ENCODE results near the gene FABP2.
"Not testable (repeated sequence)": the region's sequence is repeated elsewhere in the genome, so short reads cannot be mapped to it uniquely, and the experiment has no call there.

The FABP2 gene

DNA sequence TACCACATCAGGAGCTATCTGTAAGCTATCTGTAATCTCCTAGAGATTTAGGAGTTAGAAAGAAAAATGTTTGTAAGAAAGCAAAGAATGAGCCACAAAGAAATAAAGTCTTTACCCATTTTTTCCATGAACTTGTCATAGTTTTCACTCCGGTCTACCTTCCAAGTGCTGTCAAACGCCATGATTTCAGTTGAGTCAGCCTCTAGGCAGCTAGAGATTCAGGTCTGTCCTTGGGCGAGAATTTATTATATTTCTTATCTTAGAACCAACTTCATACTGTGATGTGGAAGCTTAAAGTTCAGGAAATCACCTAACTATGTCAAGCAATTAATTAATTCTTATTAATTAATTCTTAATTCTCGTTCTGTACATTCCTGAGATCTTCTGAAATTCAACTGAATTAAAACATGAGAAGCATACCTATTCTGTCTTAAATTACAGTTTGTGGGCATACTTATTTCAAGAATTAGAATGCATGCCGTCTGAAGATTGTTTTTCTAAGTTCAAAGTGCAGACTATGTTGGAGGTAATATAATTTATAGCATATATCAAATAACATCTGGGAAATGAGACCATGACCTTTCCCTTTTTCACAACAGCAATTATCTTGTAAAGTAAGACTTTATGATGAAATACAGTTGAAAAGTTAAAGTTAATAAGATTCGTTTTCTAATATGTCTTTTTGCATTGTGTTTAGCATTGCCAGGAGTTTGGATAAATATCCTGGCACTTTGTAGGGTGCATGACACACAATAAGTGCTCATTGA lies at the start of gene FABP2:
TSS of gene FABP2 (minus strand) at position 218 of the 767 bp plus-strand sequence. CDS start at position 182, 36 bp downstream.
- DNase-seq (ENCODE audit: low spot score), result no peak

GRCh38 chr4:119370951-119371683 lies 49.2 kb upstream of the FABP2 start:
- DNase-seq (ENCODE audit: low spot score), result not testable (repeated sequence)

DNA sequence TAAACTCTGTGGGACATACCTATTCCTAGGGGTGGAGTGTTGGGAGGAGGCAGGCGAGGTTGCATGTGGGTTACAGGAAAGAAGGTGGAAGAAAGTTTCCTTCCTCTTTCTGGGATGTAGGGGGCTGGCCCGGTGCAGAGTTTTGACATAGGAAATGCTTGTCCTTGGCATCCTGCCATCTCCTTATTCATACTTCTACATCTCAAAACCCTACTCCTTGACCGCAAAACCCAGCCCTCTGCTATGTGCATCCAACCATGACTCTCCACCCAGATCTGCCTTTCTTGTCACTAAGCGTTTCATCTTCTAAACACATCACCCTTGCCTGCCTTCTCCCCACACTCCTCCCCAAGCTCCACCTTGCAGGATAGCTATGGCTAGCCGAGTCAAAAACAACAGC lies 48.5 kb upstream of the FABP2 start:
- DNase-seq (ENCODE audit: low spot score), result not testable (repeated sequence)

DNA sequence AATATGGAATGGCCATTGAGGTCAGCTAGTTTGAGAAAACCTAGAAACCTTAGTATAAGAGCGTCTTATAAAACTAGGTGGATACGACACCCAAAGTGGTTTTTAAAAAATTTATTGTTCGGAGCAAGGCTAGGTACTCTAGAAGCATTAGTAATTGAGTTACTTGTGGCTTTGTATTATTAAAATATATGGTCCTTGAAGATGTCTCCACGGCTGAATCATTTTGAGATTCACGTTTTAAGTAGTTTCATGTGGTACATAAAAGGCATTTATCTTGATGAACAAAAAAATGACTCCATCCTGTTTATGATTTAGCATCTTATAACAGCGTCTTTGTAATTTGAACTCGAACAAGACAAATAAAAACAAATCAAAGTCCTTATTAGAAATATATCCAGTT lies 44.9 kb upstream of the FABP2 start:
- not testable (repeated sequence) for DNase-seq (ENCODE audit: low spot score)

GRCh38 chr4:119364203-119364602 lies 42.3 kb upstream of the FABP2 start:
- not testable (repeated sequence) for DNase-seq (ENCODE audit: low spot score)

DNA sequence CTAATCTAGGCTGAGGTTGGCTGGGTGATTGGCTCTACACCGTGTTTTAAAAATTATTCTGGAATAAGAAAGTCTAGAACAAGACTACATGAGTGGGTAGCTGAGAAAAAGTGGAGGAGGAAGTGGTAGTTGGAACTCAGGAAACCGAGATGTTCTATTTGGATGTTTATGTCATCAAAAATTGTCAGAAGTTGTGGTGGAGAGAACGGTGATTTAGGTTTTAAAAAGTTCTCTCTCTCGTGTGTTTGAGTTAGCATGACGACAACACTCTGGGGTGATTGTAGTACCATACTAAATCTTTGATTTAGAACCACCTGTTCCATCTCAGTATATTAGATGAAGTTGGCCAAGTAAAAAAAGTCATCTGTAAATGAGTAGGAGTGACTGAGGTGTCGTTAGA lies 41.4 kb upstream of the FABP2 start:
- not testable (repeated sequence) for DNase-seq (ENCODE audit: low spot score)

- not testable (repeated sequence) for DNase-seq (ENCODE audit: low spot score)
Observed at GRCh38 chr4:119362413-119362812, 40.5 kb upstream of the FABP2 start.

DNA sequence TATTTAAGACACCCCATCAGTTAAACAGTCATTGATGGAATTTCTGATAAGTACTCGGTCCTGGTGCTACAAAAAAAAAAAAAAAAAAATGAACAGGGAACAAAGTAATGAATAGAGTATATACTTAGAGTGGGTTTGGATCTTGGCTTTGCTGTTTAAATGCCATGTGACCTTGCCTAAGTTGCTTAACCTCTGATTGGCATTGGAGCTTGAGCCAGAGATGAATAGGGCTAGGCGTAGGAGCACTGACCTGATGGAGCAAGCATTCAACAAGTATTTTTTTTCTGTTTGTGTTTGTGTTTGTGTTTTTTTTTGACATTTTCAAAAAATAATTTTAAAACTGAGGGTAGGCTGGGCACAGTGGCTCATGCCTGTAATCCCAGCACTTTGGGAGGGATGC lies 37.9 kb upstream of the FABP2 start:
- DNase-seq (ENCODE audit: low spot score), result not testable (repeated sequence)

DNA sequence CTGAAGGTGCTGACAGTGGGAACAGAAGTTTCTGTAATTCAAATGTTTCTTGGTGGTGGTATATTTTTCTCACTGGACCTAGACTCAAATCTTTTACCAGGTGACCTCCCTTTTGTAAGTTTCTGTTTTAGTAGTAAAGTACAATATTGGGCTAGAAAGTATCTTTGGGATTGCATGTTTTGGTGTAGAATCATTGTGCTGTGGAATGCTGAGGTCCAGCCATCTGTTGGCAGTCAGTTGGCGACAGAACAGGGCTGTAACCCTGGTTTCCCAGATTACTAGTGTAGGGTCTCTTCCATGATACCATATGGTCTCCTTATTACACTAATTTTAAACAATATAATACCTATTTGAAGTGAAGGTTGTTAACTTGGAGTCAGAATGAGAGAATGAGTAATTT lies 34.9 kb upstream of the FABP2 start:
- not testable (repeated sequence) for DNase-seq (ENCODE audit: low spot score)

DNA sequence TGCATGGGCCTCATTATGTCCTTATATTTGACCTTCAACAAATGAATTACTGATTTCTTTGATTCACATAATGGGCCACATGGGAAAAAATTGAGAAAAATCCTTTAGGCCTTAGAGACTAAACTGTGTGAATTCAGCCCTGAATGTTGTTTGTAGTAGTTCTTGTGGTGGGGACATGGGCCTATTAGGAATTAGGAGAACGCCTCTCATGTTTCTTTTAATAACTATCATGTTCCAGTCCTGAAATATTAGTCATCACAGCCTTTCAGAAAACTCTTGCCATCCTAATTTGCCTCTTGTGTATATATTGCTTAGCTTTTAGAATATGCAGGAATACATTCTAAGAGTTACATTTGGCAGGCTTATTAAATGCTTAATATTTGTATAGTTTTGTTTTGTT lies 34.1 kb upstream of the FABP2 start:
- not testable (repeated sequence) for DNase-seq (ENCODE audit: low spot score)

DNA sequence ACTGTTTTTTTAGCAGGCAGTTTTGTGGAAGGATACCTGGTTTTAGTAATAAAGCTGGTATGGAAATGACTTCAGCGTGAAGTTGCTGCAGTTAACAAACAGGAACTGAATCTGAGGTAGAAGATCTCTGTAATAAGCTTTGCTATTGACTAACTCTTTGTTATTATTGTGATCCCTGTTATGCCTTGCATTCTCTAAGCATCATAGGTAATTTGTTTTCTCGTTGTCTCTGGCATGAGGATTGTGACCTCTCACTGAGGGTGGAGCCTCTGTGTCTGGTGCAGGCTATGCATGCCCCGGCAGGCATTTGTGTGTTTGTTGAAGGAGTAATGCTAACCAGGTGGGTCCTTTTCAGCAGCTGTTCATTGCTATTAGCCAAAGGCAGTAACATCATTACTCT lies 31.4 kb upstream of the FABP2 start:
- not testable (repeated sequence) for DNase-seq (ENCODE audit: low spot score)

DNA sequence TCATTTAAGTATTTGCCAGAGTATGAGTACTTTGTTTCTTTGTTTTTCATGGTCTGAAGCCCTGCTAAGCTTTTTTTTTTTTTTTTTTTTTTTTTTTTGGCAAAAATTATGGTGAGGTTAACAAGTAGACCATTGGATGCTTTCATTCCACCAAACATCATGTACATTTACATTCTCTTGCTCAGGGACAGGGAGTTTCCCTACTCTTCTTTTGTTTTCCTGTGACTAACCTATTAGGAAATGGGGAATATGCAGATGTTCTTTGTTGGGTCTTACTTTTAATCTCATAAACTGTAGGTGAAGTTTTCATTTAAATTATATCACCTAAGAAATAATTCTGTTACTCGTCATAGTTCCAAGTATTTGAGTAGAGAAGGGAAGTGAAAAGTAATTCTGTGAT lies 26.2 kb upstream of the FABP2 start:
- not testable (repeated sequence) for DNase-seq (ENCODE audit: low spot score)

GRCh38 chr4:119343293-119343692 lies 21.4 kb upstream of the FABP2 start:
- not testable (repeated sequence) for DNase-seq (ENCODE audit: low spot score)

DNA sequence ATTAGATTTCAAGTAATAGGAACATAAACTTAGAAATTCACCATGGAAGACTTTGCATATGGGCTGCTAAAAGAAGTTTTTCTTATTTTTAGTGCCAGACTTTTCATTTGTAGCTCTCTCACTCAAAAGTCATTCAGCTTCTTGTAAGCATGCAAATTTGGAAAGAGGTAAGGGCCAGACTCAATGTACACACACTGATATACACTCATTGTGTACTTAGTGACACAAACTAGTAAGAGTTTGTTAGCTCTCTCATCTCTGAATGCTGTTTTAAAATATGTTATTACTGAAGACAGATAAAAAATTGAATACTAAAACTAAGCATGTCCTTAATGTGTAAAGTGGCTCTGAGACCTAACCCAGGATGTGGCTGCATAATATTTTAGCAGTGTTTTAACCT lies 18.0 kb upstream of the FABP2 start:
- not testable (repeated sequence) for DNase-seq (ENCODE audit: low spot score)

DNA sequence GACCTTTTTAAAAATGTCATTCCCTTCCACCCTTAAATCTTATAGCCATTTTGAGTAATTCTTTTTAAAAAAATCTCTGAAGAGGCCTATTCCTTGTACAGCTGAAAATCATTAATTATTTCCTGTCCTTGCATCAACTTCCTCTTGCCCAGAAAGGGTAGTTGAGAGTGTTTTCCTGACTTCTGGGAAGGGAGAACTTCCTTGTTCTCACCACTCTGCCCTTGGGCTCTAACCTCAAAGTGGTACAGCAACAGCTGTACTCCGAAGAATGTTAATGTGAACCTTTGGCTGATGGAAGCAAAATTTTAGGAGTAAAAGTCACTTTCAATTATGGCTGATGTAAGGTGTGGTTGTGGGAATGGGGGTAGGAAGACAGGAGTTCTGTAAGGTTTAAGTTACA lies 15.1 kb upstream of the FABP2 start:
- DNase-seq (ENCODE audit: low spot score), result no peak

DNA sequence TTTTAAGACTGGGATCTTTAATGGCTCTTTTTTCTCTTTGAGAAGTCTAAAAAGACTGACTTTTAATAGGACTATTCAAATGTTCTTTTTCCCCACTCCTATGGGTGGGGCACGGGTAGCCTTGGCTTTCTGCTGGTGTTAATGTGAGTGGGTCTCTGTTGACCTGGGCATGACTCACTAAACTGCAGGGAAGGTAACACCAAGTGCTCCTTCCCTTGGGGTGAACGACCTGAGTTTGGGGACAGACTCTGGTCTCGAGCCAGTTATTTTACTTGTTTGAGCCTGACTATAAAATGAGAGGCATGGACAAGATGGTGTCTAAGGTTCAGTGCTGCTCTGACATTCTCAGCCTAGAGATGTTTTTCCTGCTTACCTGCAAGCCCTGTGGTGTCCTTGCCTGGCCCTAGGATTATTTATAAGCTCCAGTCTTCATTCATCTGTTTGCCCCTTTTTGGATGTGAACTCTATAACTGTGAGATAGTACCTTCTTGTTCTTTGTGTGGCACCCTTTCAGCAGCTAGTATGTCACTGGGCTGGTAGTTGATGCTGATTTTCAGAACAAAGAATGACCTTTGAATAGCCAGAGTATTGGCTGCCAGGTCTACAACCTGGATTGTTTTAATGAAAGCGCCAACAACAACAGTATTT lies 14.5 kb upstream of the FABP2 start:
- DNase-seq (ENCODE audit: low spot score), result not testable (repeated sequence)

GRCh38 chr4:119329835-119330620 lies 8.1 kb upstream of the FABP2 start:
- DNase-seq (ENCODE audit: low spot score), result no peak

DNA sequence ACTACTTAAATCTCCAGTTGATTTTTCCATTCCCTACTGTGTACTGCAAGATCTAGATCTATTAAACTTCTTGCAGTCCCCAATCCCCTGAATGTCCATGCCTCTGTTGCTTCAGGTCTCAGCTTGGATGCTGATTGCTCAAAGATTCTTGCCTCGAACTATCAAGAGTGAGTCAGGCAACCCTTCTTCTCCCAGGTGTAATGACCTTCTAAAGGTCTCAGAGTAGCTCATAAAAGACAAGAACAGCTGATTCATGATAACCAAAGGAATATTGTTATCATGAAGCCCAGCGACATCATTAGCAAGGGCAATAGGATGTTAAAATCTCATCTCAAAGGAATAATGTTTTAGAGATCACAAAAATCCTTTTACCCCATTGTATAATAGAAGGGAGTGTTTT lies 6.8 kb upstream of the FABP2 start:
- DNase-seq (ENCODE audit: low spot score), result no peak

DNA sequence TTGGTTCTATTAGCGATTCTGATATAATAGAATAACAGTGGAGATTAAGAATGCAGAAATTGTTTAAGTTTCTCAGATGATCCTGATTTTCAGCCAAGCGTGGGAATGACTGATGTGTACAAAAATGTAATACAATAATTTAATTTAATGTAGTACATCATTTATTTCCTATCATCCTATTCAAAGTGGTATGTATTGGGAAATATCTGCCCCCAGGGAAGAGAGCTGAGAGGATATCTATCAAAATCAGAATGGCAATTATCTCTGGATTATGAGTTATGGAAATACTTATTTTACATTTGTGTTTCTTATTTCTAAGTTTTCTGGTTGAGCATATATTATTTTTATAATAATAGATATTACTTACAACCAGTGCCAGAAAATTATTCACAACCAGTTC lies 3.9 kb downstream of the FABP2 start:
- DNase-seq (ENCODE audit: low spot score), result no peak

- DNase-seq (ENCODE audit: low spot score), result no peak
Observed at GRCh38 chr4:119315036-119315435, 6.9 kb downstream of the FABP2 start.

GRCh38 chr4:119314356-119314755 lies 7.6 kb downstream of the FABP2 start:
- peak; percentile 73 for DNase-seq (ENCODE audit: low spot score)

DNA sequence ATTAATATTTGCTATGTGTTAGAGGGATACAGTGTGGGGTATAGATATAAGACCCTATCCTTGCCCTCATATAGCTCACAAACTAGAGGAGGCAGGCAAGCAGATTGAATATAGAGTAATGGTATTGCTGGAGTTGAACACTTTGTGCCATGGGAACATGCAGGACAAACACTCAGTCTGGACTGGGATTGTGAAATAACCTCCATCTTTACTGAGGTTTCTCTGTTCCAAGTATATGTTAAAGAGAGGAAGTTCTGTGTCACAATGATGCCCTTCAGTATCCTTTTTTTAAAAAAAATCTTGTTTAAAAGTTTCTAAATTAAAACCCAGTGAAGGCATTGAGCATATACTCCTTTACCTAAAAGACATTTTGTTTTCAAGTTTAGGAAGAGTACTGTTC lies 8.7 kb downstream of the FABP2 start:
- DNase-seq (ENCODE audit: low spot score), result no peak
